ENCODE results near the gene RBCK1. TPM values are rescaled to one million over a fixed set of nuclear protein-coding genes. Genes with fewer than 3 reads are reported as not detected.

RBCK1 gene
- total and polyA plus RNA-seq, 2 donors (not counting 1 experiment from before 2014, with no cell fraction given): 128 to 135 TPM

- Histone ChIP-seq H3K4me3 (ENCODE audit: control extremely low read depth in 1 of 5, extremely low read depth in 1 of 5, insufficient read depth in 1 of 5, low read depth in 2 of 5, low read length in 4 of 5) (no peak overlapping the region), H3K79me2 (ENCODE audit: control insufficient read depth, insufficient read depth, low read length) (peaks cover 62% of the 10 kb centered on the region), H3K9ac (ENCODE audit: low read length) (no peak overlapping the region), H3K27me3 (replicated peaks in 1 of 4; ENCODE audit: control extremely low read depth in 1 of 4, control insufficient read depth in 3 of 4, insufficient read depth in 4 of 4, low read length in 3 of 4) (no peaks in the 10 kb centered on the region), H2AFZ (ENCODE audit: insufficient read depth, low read depth, low read length, poor library complexity, severe bottlenecking) (no peak overlapping the region), H3K36me3 (replicated peaks in 1 of 2; ENCODE audit: control extremely low read depth in 1 of 2, control insufficient read depth in 1 of 2, extremely low read depth in 1 of 2, insufficient read depth in 2 of 2, low read length in 1 of 2) (no peaks in the 10 kb centered on the region), H3K9me3 (ENCODE audit: control extremely low read depth in 1 of 3, control insufficient read depth in 2 of 3, insufficient read depth in 1 of 3, low read length in 2 of 3) (no peaks in the 10 kb centered on the region), H3K27ac (ENCODE audit: low read length in 2 of 2) (no peak overlapping the region), H3K4me1 (ENCODE audit: control insufficient read depth in 2 of 2, insufficient read depth in 2 of 2, low read length in 2 of 2) (peaks cover 14 to 17% of the 10 kb centered on the region in 2 donors), H3K4me2 (replicated peaks; ENCODE audit: low read depth, low read length, poor library complexity, severe bottlenecking) (no peak overlapping the region), H4K20me1 (ENCODE audit: control insufficient read depth, insufficient read depth, low read length, poor library complexity, severe bottlenecking) (peaks cover 38% of the 10 kb centered on the region)
- Mint-ChIP-seq H3K4me3 (peak overlapping the region; percentile 37), H3K27ac (no peak overlapping the region), H3K9me3 (ENCODE audit: insufficient read depth) (no peaks in the 10 kb centered on the region), H3K27me3 (no peaks in the 10 kb centered on the region), H3K4me1 (peaks cover 40% of the 10 kb centered on the region)
- POLR2A ChIA-PET: no interaction called here
- DNase-seq (no peak), ATAC-seq (ENCODE audit: low read depth) (no peak)
- TF ChIP-seq CTCF (IDR thresholded peaks at IDR 0.05) (no peak), EZH2 (IDR thresholded peaks at IDR 0.05; ENCODE audit: borderline replicate concordance, insufficient read depth, low read depth, low read length, poor library complexity, severe bottlenecking) (no peak)
- CTCF ChIA-PET: interaction anchor here (1.0 kb wide), 1 partner anchor 18 kb away, joined by 6 read pairs; no protein-coding TSS in a partner anchor
- no CpG with 5 or more reads among the region's 3 CpGs for WGBS (ENCODE audit: insufficient coverage)
- intact Hi-C loops (cut with micrococcal nuclease): no loop called here
Measured at GRCh38 chr20:460180-460579, 52.1 kb downstream of the RBCK1 start.

DNA sequence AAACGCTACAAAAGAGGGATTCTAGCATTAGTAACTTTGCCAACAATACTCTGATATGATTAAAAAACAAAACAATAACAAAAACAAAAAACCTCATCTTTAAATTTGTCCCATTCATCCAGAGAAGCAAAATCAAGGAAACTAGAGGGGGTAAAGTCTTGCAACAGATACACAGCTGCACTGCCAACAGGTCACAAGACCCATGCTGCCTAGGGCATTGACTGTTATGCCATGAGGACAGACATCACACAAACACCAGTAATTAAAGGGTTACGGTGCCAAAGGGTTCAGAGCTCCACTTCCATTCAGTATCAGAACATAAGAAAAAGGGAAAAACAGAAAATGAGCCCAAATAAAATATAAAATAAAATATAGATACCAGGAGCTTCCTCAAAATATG lies 52.6 kb downstream of the RBCK1 start:
- Mint-ChIP-seq H3K9me3 (ENCODE audit: insufficient read depth) (no peaks in the 10 kb centered on the region), H3K4me1 (peaks cover 40% of the 10 kb centered on the region), H3K27ac (no peak overlapping the region), H3K27me3 (no peaks in the 10 kb centered on the region), H3K4me3 (peak overlapping the region; percentile 67)
- Histone ChIP-seq H3K36me3 (replicated peaks in 1 of 2; ENCODE audit: control extremely low read depth in 1 of 2, control insufficient read depth in 1 of 2, extremely low read depth in 1 of 2, insufficient read depth in 2 of 2, low read length in 1 of 2) (no peaks in the 10 kb centered on the region), H3K9ac (ENCODE audit: low read length) (no peak overlapping the region), H3K9me3 (ENCODE audit: control extremely low read depth in 1 of 3, control insufficient read depth in 2 of 3, insufficient read depth in 1 of 3, low read length in 2 of 3) (no peaks in the 10 kb centered on the region), H3K79me2 (ENCODE audit: control insufficient read depth, insufficient read depth, low read length) (peaks cover 57% of the 10 kb centered on the region), H4K20me1 (ENCODE audit: control insufficient read depth, insufficient read depth, low read length, poor library complexity, severe bottlenecking) (peaks cover 36% of the 10 kb centered on the region), H3K27ac (ENCODE audit: low read length in 2 of 2) (no peak overlapping the region), H3K4me3 (ENCODE audit: control extremely low read depth in 1 of 5, extremely low read depth in 1 of 5, insufficient read depth in 1 of 5, low read depth in 2 of 5, low read length in 4 of 5) (no peak overlapping the region), H3K27me3 (replicated peaks in 1 of 4; ENCODE audit: control extremely low read depth in 1 of 4, control insufficient read depth in 3 of 4, insufficient read depth in 4 of 4, low read length in 3 of 4) (no peaks in the 10 kb centered on the region), H3K4me1 (ENCODE audit: control insufficient read depth in 2 of 2, insufficient read depth in 2 of 2, low read length in 2 of 2) (peaks cover 14 to 17% of the 10 kb centered on the region in 2 donors), H2AFZ (ENCODE audit: insufficient read depth, low read depth, low read length, poor library complexity, severe bottlenecking) (no peak overlapping the region), H3K4me2 (replicated peaks; ENCODE audit: low read depth, low read length, poor library complexity, severe bottlenecking) (peak overlapping the region; percentile 11)
- no peak for TF ChIP-seq CTCF (IDR thresholded peaks at IDR 0.05)
- TF ChIP-seq EZH2 (IDR thresholded peaks at IDR 0.05; ENCODE audit: borderline replicate concordance, insufficient read depth, low read depth, low read length, poor library complexity, severe bottlenecking): no peak
- CTCF ChIA-PET: no interaction called here
- WGBS (ENCODE audit: insufficient coverage): no CpG with 5 or more reads among the region's 2 CpGs
- DNase-seq: no peak
- ATAC-seq (ENCODE audit: low read depth): no peak
- POLR2A ChIA-PET: interaction anchor here (2.3 kb wide), 1 partner anchor 53 kb away, joined by 7 read pairs; the partner anchor contains the start of gene RBCK1
- intact Hi-C loops (cut with micrococcal nuclease): no loop called here

Measured in B cell (primary cell).